ENCODE data around the gene ELF3.

GRCh38 chr1:202061055-202061454 lies 50.7 kb downstream of the ELF3 start:
- TF ChIP-seq PRDM15 (CRISPR knock-in tag; IDR thresholded peaks at IDR 0.05): no peak
- no peak for TF ChIP-seq TARDBP (CRISPR knock-in tag; IDR thresholded peaks at IDR 0.05)
- no peak for TF ChIP-seq TAF1 (CRISPR knock-in tag; IDR thresholded peaks at IDR 0.05)
- TF ChIP-seq EP300 (IDR thresholded peaks at IDR 0.05; ENCODE audit: low read depth in 2 of 2, low read length in 2 of 2): no peak
- TF ChIP-seq EP300 (CRISPR knock-in tag; IDR thresholded peaks at IDR 0.05; ENCODE audit: borderline replicate concordance): no peak
- no peak for TF ChIP-seq ZNF549 (CRISPR knock-in tag; IDR thresholded peaks at IDR 0.05)
- no peak for TF ChIP-seq PATZ1 (CRISPR knock-in tag; IDR thresholded peaks at IDR 0.05)
- no peak for TF ChIP-seq CENPT (CRISPR knock-in tag; IDR thresholded peaks at IDR 0.05; ENCODE audit: low read depth)
